GM21825 (cell line): ENCODE results near the gene SEC11A.
A peak's percentile ranks its signal among the peaks of the same experiment; 100 is the strongest.

Experiments used
- ATAC-seq: cut with Tn5 transposase; IDR thresholded peaks from one replicate; pipeline ENCODE4 v1.9.1; 2021; ENCODE audit warnings: mild to moderate bottlenecking, moderate library complexity; ENCODE audit not compliant: unreplicated experiment

SEC11A gene

DNA sequence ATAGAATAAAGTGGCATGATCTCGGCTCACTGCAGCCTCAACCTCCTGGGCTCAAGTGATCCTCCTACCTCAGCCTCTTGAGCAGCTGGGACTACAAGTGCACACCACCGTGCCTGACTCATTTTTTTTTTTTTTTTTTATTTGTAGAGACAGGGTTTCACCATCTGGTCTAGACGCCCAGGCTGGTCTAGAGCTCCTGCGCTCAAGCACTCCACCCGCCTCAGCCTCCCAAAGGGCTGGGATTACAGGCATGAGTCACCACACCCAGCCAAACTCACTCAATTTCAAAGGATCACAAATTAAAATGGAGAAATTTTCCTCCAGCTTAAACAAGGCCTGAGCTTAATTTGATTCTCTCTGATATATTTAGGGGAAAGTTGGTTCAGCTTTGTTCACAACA, 30.6 kb downstream of the SEC11A start:
- no peak for ATAC-seq

DNA sequence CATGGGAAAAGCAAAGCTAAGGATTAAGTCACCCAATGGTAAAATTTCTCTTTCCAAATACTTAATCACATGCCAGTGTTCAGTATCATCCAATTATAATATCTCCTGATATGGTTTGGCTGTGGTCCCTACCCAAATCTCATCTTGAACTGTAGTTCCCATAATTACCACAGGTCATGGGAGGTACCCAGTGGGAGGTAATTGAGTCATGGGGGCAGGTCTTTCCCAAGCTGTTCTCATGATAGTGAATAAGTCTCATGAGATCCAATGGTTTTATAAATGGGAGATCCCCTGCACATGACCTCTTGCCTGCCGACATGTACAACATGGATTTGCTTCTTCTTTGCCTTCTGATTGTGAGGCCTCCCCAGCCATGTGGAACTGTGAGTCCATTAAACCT, 31.8 kb downstream of the SEC11A start:
- no peak for ATAC-seq

DNA sequence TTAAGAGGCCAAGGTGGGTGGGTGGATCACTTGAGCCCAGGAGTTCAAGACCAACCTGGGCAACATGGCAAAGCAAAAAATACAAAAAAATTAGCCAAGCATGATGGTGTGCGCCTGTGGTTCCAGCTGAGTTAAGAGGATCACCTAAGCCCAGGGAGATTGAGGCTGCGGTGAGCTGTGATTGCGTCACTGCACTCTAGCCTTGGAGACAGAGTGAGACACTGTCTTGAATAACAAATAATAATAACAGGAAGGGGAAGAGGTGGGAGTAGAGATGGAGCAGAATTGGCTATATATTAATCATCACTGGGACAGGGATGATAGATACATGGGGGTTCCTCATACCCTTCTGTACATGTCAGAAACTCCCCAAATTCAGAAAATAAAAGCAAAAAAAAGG, 34.1 kb downstream of the SEC11A start:
- no peak for ATAC-seq

DNA sequence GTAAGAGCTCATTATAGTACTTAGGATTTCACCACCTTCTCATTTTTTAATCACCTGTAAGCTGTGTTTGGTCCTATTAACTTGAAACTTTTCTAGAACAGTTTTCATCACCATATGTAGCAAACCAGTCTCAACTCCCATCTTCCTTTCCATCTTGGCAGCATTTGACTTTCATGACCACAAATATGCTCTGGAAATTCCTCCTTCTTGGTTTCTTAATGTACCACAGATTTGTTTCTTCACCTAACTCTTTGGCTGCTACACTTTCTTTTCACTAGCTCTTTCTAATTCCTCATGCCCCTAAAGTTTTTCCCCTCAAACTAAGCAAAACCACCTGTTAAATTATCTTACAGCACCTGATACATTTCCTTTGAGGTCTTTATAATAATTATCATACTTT, 44.7 kb downstream of the SEC11A start:
- no peak for ATAC-seq

DNA sequence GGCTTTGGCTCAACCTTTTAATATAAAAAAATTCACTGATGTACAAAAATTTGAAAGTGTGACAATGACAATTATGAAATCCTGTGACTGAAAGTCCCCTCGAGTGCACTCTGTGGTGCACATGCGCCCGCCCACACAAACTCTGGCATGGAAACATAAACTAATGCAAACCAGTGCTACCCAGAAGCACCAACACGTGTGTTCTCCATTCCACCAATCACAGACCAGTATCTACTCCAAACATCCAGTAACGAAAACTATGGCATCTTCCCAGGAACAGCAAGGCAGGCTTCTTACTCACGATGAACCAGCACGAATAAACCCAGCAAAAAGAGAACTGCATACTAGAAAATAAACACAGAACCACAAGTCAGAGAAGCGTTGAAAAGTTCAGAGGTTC, 46.2 kb downstream of the SEC11A start:
- ATAC-seq: no peak

DNA sequence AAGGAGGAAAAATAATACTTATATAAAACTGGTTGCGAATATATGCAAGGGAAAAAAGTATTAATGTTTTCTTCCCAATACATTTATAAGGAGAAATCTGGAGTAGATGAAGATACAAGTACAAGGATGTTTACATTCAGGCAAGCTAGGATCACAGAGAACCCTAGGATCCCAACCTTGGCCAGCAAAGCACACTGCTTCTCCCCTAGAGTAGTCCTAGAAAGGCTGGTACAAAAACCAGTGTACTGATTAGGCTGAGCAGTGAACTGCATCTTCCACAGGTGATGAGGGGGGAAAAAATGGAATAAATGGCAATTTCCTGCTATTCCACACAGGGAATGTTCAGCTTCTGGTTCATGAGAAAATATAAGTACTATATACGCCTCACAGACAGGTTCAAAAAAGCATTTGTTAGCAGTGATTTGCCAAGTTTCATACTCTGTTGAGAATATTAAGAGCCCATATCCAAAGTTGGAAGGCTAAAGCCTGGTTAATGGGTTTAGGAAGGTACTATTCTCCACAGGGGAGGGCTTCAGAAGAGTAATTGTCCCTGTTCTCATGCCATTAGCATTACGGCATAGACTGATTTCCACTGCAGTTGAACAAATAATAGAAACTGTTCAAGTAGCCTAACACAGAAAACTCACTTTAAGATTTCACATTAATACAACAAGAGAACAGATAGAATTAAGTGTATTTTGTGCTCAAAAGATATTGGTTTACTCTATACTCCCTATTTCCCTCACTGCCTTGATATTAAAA, 47.5 kb downstream of the SEC11A start:
- ATAC-seq: no peak

DNA sequence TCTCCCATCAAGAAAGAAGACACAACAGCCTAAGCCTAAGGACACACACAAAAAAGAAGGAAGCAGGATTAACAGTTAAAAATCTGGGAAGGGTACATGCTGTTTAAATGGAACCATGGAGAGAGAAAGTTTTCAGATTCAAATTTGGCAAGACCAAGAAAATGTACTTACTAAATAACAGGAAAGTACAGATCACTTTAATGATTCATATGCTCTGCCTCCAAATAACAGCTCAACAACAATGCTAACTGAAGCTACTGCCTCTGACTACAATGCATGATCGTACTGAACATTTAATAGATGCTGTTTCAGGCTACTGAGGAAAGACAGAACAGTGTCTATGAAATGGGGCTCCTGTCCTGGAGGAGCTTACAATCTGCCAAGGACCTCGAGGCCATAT, 49.6 kb downstream of the SEC11A start:
- ATAC-seq: no peak

DNA sequence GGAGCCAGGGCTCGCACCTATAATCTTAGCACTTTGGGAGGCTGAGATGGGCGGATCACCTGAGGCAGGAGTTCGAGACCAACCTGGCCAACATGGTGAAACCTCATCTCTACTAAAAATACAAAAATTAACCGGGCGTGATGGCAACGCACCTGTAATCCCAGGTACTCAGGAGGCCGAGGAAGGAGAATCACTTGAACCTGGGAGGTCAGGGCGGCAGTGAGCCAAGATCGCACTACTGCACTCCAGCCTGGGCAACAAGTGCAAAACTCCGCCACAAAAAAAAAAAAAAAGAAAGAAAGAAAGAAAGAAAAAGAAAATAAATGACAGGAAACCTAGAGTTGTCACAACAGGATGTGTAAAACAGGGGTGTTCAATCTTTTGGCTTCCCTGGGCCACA, 54.9 kb downstream of the SEC11A start:
- no peak for ATAC-seq

DNA sequence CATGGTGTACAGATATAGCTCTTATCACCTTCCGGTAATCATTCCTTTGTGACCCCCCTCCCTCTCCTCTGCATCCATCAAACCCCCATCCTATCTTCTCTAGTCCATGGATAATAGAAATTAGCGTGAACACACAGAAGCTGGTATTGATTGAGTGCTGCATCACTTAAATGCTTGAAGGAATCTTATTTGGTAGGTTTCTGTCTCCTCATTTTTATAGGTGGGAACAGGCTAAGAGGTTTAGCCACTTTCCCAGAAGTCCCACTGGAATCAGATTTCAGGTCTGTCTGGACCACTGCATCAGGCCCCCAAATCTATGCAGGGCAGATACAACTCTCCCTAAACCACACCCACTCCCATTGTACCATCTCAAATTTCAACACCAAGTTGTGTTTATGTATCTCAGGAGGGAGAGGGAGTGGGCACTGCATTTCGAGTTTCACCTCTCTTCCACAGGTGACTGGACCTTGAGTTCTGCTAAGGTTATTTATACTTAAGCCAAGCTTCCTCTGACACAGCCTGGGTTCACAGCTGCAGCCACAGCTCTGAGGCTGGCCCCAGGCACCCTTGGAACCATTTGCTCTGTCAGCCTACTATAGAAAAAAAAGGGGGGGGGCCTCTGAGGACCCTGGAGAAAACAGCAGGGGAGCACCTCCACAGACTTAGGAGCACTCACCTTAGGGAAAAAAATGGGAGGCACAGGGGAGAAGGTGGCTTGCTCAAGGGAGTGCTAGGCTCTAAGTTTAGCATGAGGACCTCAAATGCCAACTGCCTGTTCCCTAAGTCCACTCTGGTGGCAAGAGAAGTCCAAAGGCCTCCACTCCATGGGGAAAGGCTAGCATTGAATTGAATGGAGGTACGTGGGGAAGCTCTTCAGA, 55.8 kb downstream of the SEC11A start:
- no peak for ATAC-seq

DNA sequence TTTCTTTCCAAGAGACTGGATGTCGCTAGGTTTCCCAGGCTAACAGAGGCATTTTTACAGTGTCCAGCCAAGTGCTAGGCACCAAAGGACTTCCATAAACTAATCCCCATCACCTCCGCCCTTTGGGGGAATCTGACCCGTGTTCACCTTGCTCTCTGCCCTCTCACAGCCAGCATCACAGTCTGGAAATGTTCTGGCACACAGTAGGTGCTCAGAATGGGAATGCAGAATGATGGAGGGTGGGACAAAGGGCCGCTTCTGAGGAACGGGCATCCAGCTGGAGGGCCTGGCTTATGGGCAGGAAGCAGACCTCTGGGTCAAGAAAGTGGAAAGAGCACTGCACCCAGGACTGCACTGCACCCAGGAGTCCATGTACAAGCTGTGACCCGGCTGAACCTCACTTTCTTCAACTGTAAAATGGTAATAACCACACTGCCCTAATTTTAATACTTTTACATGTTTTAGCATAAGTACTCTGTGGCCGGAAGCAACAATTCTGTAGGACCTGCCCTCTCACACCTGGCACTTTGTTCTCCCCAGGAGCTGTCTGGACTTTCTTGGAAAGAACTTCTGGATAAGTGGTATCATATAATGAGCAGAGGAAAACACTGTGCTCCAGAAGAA, 57.0 kb downstream of the SEC11A start:
- no peak for ATAC-seq

DNA sequence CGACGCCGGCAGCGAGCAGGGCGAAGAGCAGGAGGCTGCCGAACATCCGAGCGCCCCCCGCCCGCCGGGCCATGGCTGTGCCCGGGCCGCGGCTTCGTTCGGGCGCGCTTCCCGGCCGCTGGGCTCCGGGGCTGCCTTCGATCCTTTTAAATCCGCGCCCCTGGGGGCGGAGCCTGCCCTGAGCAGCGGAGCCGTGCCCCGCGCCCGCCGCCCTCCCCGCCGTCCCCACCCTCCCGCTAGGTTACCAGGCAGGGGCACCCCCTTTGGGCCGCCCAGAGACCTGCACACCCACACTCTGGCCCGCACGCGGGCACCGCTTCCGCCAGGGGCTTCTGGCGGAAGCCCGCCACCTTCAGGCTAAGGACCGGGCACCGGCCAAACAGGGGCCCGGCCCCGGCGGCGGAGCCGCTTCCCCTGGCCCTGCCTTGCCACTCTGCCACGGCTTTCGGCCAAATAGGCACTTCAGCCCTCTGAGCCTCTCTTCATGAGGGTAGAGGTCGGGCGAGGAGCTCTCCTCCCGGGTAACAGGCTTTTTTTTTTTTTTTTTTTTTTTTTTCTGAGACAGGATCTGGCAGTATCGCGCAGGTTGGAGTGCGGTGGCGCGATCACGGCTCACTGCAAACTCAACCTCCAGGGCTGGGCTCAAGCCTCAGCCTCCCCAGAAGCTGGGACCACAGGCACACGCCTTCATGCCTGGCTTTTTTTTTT, 57.7 kb downstream of the SEC11A start, which contains the start of gene NMB:
Gene NMB (minus strand): TSS at position 120 of the 708 bp plus-strand sequence. CDS start 47 bp downstream, at position 73.
- peak; percentile 64 for ATAC-seq

DNA sequence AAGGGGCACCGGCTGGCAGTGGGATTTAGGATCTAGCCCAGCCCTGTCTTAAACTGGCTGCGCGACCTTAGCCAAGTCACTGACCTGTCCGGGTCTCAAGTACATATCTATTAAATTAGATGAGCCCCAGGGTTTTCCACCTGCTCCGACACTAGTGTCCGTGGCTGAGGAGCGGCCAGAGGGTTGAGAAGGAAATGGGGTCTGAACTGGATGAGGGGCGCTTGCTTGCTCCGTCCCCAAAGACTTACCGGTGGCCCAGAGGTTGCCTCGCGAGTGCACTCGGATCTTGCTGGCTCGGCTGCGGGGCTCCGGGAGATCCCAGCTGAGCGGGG, 58.2 kb downstream of the SEC11A start:
- no peak for ATAC-seq

DNA sequence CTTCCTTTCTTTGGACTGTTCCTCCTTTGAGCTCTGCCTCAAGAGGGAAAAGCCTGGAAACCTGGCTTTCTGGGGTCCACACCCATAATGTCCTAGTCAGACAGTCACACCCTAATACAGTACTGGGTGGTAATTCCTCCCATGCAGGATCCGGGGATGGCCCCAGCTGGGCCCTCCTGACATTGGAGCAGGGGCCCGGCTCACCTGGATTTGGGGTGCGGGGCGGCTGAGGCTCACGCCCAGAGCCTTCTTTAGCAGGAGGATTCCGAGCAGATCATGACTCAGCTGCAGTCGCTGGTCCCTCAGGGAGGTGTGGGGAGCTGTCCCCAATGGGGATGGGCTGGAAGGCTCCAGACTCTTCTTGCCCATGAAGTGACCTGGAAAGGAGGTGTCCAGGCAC, 59.0 kb downstream of the SEC11A start:
- ATAC-seq: no peak

DNA sequence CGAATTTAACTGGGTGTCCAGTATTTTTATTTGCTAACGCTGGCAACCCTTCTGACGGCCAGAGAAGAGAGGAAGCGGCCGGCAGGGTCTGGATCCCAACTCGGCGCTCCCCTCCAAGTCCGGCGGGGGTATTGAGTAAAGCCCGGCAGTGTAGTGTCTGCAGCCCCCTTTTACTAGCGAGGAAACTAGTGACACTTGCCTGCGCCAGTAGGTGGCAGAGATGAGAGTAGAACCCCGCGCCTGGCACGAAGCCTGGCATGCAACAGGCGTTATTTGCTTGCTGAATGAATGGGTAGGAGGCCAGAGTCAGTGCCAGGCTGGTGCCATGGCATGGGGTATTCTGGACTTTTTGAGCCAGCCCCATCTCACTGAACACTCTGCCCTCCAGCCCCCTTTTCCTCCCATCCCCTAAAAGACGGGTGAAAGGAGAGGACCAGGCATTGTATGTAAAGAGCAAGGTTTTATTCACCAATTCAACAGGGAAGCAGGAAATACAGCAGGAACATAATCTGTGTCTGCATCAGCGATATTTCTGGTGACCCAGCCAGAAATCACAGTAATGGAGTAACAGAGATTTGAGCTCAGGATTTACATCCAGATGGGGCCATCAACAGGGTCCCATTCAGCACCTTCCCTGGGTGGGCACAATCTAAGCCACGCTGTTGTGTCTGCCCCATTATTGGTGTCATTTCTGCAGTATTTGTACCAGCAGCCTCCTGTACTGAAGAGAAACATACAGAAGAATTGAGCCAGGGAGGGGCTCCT, 61.1 kb downstream of the SEC11A start:
- ATAC-seq: no peak

DNA sequence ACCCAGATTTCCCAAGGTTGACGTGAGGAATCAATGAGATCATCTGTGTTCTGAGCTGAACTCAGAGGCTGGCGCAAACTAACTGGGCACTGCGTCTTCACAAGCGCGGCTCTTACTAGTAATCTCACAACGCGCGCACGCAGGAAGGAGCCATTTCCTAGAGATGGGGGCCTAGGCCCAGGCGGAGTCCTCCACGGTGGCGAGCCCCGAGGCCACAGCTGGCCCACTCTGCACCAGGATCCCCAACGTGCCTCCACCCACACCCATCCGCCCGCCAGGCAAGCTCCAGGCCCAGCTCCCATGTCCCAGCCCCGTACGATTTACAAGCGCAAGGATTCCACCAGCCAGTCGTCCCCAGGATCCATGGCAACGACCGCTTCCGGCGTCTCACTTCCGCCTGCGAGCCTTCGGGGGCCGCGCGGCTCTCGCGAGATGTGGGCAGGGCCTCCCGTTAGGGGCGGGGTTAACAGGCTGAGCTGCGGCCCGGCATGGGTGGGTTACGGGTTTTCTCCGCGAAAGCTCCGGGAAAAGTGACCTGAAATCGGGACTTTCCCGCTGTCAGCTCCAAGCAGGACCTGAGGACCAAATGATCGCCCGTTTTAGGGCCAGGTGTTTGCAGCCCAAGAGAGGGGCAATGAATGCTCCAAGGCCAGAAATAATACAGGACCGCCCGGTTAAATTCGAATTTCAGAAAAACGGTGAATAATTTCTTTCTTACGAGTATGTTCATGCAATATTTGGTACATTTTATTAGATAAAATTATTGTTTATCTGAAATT, 61.8 kb downstream of the SEC11A start, which contains the start of gene WDR73:
Gene WDR73 (minus strand): TSS at position 374 of the 779 bp plus-strand sequence. CDS start 9 bp downstream, at position 365.
- ATAC-seq: peak; percentile 84

DNA sequence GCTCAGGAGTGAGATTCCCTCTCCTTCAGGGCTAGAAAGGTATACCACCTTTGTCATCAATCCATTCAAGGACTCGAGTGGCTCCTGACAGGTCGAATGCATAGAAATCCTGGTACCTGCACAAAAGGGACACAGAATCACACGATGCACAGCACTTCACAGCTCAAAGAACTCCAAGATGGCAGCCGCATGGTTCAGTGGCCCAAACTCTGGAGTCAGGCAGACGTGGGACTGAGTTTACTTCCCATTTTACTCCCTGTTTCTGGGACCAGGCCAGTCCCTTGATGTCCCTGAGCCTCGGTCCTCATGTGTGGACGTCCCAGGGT, 62.4 kb downstream of the SEC11A start:
- no peak for ATAC-seq

DNA sequence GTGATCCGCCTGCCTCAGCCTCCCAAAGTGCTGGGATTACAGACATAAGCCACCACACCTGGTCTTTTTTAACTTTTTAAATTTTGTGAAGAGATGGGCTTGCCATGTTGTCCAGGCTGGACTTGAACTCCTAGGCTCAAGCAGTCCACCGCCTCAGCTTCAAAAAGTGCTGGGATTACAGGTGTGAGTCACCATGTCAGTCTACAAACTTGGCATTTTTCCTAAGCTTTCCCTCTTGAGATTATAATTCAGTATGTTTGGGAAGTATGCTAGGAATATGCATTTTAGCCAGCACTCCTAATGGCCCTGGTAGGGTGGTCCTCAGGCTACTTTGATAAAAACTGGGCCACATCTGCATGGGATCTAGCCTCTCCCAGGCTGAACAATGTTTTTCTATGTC, 66.2 kb downstream of the SEC11A start:
- ATAC-seq: no peak

DNA sequence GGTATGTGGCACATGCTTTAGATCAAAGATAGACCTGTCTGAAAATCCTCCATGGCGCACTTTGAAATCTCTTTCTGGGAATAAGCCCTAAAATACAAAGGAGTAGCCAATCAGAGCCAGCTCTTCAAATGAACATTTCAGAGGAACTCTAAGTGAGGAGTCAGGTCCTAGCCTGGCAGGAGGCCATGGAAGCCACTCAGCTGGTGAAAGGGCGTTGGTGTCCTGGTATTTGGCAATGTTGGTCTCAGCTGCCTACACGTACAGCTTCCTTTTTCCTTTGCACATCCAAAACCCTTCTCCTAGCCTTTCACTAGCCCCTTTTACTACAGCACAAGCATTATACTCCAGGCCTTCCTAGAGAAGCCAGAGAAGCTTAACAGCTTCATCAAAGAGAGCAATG, 67.4 kb downstream of the SEC11A start:
- no peak for ATAC-seq

DNA sequence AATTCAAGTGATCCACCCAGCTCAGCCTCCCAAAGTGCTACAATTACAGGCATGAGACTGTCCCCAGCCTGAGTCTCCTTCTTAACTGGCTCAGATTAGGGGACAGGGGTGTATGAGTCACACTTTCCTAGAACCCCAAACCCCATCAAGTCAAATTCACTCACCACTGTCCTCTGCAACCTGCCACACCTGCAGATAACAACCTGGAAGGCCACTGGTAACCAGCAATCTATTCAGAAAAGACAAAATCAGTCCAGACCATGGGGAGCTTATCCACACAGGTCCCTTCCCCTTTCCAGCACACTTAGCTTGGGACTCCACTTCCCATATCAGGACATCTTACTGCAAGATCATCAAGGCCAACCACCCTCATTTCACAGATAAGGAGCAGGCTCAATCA, 68.2 kb downstream of the SEC11A start:
- no peak for ATAC-seq

DNA sequence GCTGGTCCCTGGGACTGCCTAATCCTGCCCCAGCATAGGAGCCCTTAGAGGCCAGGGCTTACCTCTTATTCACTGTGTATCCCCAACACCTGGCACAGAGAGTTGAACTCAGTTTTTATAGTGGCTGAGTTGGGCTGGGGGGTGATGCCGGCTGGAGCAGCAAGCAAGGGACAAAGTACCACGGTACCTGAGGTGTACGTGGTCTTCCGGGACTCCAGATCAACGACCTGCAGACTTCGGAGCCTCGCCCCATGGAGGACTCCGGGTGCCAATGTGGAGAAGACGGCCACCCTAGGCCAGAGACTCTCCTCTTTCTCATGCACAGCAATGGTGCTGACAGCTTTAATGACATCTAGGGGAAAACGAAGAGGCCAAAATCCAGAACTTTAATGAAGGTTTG, 69.9 kb downstream of the SEC11A start:
- no peak for ATAC-seq
